NOMO-1 treated with dmso at 0.1 percent for 144 hours (cell line): ENCODE data around the gene HDAC9.

Source experiments
- DNase-seq: peaks from one replicate; lab custom pipeline; 2025; ENCODE audit not compliant: unreplicated experiment; lab: John Stamatoyannopoulos, UW

HDAC9 gene

DNA sequence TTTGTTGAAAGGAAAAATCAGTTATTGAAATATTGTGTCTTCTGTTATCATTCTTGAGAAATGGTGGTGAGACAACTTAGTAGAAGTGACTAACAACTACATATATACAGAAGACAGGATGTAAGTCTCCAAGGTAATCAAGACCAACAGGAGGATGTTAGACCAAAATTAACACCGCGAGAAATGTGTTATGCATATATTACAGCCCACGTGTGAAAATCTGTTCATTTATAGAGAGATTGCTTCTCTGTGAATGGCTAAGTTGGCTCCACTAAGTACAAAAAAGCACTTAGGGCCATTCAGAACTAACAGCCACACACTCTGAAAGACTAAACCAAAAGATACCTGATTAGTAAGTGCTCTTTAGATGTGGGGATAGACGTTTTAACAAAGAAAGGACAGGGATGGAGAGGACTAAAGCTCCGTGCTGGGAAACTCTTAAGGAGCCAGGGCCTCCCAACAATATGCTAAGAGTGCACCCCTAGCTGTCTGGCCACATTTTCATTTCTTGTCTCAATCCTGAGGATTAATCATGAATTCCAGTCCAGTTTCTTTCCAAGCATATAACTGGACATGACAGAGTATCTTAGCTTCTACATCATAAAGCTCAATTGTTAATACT is 26.5 kb downstream of the HDAC9 start:
- no peak for DNase-seq

DNA sequence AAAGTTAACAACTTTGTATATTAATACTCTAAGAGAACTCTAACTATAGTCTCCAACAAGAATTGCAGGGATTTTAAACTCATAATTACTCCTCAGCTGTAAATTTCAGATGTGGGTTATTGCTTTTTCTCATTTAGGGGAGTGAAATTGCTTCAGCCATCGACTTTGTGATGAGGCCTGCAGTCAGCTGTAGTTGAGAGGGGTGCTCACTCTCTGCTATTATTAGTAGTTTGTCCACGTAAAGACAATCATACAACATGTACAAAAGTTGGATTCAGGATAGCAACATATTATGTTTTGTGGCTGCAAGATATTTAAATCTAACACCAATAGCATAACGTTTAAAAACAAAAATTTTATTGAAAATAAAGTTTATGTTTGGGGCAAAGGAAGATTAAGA is 28.7 kb downstream of the HDAC9 start:
- no peak for DNase-seq

DNA sequence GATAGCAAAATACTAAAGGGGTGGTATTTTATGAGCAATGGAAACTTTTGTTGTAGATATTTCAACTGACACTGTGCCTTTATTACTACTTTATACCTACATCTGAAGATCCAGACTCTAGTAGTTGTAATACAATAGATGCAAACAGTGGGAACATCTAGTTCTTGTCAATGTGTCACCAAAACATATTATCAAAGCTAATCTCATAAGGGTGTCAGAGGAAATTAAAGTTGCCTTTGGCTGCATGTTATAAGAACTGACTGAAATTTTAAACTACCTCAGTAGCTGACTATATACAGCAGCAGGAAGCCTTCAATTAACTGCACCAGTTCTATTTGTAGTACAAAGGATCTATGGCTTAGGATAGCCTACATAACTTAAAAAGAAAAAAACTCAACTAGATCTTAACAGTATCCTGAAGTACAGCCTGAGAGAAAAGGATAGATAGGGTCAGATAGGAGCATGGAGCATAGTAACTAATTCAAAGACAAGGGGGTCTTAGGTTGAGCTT is 30.9 kb downstream of the HDAC9 start:
- DNase-seq, result no peak

DNA sequence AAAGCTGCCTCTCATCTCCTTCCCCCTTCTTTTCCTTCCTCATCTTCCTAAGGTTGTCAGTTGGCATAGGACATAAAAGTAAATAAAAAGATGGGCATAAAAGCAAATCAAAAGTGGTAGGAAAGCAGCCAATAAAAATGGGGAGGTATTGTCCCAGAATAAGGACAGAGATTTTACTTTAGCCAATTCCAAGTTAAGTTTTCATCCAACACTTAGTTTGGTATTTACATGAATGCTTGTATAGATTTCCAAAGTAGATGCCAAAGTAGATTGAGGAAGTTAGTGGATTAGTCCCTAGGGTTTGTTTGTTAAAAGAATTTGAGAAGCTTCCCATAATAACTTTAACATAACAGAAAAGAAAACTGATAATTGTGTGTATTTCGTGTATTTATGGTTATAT is 33.7 kb downstream of the HDAC9 start:
- DNase-seq, result no peak

DNA sequence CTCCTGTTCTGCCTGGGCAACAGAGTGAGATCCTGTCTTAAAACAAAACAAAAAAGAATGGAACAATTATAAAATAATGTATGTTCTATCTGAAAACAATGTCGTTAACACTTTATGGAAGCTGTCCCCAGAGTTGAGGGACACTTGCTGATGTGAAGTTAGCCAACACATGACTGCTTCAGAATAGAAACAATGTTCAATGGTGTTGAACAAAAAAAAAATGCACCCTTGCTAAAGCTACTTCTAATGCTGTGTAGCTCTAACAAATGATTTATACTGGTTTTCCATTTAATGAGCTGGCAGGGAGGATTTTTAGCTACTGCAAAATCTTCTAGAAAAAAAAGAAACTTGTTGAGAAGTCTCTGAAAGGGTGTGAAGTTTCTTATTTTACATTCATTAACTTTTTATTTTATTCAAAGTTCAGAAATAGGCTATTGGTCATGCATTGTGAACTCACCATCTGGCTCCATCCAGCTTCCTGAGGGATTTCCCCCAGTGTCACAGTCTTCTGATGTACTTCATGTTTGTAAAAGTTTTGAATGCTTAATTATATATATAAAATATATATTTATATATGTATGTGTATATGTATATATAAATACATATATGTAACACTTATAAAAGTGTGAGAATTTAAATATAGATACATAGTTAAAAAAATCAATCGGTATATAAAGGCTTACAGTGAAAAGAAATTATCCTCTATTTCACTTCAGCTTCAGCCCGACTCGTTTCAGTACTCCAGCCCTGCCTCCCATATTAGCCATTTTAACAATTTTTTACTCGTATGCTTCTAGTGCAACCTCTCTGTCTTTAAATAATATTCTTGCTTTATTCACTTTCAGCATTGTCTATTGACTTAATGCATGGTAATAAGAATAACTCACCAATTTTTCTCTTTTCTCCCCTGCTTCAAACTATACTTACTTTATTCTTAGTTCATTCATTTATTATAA is 35.0 kb downstream of the HDAC9 start:
- DNase-seq, result no peak

DNA sequence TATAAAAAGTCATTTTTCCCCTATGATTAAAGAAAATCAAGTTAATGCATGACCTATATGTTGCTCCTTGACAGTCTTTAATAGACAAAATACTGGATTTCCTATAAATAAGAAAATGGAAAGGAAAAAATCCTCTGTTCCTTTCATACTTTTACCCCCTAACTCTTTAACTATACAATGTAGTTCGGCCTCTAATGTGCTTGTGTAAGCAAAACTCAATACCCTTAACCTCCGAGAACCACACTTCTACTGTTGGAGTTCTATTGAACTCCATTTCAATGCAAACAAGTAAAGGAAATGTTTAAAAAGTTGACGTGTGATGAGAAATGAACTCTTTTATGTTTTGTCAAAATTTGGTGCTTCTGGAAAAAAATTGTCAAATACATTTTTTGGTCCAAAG is 36.0 kb downstream of the HDAC9 start:
- no peak for DNase-seq

DNA sequence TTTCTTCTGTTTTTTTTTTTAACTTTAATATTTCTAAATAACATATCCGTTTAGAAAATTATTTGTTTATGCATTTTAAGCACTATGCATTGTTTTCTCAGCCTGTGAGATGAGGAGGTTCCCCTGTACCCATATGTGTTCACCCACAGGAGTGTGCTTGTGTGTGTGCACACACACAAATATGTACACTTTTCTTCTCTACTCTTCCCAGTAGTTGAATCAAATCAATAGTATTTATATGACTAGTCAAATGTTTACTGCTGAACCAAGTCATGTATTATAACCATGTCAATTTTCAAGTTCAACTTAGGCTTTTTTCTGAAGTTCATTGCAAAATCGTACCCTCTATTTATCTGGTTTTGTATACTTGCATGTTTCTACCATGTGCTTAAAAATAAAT is 37.3 kb downstream of the HDAC9 start:
- no peak for DNase-seq

DNA sequence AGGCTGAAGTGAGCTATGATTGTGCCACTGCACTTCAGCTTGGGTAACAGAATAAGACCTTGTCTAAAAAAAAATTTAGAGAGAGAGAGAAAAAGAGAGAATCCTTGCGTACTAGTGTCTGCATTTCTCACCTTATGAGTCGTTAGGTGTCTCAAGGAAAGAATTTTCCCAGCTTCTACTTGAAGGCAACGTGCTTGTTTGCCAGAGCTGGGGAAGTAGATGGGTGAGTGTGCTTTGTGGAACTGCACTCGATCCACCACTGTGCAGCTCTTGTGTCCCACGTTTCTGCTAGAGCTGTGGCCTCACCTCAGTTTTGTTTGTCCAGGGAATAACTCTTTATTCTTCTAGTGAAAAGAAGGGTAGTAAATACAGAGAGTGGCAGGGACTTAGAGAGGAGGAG is 38.9 kb downstream of the HDAC9 start:
- no peak for DNase-seq

DNA sequence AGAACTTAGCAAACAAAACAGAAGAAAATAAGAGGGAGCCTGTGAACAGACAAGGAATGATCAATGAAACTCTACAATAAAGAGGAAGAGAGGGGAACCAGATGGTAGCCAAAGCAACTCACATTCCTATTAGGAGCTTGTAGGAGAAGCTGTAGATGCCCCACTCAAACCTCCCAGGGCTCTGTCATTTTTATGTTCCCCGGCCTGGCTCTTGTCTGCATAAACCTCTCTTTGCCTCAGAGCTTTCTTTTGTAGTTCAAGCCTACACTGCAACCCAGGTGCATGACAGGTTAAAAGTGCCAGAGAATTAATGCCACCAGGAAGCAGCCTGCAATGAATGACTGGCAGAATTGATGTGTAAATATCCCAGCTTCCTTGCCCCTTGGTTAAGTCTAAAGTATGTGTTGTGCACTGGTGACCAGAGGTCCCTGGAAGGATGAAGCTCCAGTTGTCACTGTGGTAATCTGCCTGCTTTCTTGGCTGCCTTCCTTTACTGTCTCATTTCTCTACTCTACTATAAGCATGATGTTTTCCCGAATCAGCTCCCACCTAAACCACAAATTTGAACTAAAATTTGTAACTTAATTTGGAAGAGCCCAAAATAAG is 40.4 kb downstream of the HDAC9 start:
- DNase-seq, result no peak

DNA sequence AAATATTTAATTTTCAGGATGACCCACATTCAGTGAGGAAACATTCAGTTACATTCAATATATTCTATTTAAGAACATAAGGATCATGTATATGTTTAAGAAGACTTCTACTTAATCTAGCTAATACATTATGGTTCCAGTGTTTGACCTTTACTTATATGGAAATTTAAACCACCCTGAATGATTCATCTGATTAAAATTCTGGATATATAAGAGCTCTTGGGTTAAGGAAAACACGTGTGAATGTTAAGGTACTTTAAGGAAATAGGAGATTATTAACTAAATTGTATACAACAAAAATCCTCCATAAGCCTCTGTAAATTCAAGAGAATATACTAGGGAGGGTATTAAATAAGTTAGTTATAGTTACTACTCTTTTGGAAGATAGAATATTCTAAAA is 40.9 kb downstream of the HDAC9 start:
- no peak for DNase-seq

DNA sequence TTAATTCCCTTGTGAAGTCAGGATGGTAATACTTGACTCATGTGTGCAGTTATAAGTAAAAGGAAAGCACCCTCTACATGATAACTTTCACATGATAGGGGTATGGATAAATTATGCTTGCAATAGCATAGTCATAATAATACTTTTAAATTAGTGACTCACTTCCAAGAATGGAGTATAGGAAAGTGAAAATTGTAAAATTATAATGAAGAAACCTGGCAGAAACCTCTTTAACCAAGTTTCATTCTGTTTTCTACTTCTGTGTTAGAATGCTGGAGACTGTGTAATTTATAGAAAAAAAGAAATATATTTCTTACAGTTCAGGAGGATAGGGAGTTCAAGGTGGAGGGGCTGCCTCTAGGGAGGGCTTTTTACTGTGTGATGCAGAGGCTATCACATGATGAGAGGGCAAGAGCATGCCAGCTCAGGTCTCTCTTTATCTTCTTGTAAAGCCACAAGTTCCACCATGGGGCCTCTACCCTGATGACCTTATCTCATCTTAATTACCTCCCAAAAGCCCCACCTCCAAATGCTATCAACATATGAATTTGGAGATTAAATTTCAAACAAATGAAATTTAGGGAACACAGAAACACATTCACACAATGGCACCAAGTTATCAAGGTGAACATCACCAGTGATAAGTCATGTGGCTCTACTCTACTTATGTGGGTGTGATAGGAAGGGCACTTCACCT is 43.2 kb downstream of the HDAC9 start:
- no peak for DNase-seq

DNA sequence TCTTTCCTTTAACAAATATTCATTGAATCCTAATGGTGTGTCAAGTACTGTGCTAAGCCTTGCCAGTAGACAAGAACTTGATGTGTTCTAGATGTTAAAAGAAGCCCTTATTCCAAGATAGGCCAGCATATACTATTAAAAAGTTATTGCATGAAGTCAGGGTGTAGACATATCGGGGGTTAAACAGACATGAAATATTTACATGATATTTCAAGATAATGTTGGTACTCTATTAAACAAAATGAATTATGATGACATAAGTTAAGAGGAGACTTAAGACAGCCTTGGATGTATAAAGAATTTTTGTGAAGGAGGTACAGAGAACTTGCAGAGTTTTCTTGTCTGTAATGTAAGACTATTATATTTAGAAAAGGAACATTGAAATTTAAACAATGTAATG is 44.8 kb downstream of the HDAC9 start:
- DNase-seq, result no peak

DNA sequence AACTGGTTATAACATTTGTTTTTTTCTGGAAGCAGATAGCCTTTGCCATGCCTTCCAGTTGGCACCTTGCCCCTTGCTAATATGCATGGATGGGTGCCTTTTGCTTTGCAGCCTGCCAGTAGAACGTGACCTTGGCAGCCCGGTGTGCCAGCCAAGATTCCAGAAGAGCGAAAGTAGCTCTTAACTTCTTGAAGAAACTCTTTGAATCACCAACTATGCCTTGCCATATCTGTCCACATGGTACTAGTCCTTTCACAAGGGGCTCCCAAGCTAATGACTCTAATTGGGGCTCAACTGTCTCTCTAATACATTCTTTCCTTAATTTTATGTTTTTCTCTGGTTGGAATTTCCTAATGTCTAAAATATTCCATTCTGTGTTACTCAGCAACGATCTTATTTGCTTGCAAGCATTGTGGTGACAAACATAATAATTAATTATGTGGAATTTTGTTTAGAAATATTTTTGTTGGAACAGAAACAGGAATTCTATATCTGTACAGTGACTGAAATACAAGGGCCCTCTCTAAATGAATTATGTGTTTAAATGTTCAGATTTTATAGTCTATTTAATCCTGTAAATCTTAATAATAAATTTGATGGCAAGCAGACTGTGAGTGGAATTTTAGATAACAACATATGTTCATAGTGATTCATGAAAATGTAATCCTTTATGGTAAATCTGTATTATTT is 45.8 kb downstream of the HDAC9 start:
- DNase-seq, result no peak

DNA sequence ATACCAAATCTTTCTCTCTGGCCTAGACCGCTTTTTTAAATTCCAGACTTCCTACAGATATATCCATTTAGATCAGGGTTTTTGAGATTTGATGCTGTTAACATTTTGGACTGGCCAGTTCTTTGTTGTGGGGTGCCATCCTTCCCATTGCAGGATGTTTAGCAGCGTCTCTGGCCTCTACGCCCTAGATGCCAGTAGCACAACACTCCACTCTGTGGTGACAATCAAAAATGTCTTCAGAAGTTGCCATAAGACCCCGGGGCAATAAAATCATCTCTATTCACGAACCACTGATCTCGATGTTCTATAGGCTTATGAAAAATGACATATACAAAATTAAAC is 46.3 kb downstream of the HDAC9 start:
- no peak for DNase-seq

DNA sequence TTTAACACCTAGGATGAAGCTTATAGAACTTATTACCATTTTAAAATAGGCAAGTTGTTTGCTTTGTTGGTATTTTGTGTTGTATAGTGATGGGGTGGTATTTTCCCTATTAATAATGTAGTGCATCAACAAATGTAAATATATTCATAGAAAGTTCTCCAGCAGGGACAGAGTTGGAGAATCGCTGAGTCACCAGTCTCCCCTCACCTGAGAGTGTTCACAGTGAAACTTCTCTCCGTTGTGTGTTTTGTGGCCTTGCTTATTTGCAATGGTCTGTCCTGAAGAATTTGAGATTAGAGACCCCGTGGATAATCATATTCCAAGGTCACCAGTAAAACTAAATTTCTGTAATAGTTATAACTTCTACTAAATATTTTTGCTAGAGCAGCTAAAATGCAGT is 51.0 kb downstream of the HDAC9 start:
- DNase-seq, result no peak

DNA sequence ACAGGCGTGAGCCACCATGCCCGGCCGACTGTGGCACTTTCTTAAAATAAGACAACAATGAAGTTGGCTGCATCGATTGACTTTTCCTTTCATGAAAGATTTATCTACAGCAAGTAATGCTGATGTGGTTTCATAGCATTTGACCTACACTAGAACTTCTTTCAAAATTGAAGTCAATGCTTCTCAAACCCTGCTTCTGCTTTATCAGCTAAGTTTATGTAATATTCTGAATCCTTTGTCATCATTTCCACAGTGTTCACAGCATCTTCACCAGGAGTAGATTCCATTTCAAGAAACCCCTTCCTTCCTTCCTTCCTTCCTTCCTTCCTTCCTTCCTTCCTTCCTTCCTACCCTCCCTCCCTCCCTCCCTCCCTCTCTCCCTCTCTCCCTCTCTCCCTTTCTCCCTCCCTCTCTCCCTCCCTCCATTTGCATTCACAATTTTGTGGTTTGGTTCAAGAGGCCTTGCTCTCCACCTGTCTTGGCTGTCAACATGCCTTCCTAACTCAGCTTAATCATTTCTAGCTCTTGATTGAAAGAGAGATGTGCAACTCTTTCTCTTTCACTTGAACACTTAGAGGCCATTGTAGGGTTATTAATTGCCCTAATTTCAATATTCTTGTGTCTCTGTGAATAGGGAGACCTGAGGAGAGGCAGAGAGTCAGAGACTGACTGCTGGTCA is 52.1 kb downstream of the HDAC9 start:
- DNase-seq, result no peak

DNA sequence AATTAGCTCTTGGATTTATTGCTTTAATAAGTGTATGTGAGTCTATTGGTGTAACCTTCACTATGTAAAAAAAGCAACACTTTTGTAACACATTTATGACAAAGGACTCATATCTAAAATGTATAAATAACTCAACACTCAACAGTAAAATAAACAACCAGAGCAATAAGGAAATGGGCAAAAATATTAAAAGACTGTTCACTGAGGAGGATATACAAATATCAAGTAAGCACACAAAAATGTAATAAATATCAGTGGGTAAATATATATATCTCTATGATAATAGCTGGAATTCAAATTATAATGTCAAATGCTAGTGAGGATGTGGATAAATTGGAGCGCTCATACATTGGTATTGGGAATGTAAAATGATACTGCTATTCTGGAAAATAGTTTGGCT is 53.0 kb downstream of the HDAC9 start:
- DNase-seq, result no peak

DNA sequence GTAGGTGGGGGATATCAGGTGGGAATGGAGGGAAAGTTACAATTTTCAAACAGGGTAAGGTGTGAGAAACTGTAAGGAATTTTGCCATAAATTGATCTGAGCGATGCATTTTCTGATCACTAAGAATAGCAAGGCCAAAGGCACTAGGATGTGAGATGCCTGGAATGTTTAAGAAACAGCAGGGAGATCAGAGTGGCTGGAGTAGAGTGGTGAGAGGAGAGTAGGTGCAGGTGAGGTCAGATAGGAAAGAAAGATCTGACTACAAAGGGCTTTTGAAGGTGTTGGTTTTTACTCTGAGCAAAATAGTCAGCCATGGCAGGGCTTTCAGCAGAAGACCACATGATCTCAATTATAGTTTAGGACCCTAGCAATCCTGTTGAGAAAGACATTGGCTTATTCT is 55.0 kb downstream of the HDAC9 start:
- no peak for DNase-seq

DNA sequence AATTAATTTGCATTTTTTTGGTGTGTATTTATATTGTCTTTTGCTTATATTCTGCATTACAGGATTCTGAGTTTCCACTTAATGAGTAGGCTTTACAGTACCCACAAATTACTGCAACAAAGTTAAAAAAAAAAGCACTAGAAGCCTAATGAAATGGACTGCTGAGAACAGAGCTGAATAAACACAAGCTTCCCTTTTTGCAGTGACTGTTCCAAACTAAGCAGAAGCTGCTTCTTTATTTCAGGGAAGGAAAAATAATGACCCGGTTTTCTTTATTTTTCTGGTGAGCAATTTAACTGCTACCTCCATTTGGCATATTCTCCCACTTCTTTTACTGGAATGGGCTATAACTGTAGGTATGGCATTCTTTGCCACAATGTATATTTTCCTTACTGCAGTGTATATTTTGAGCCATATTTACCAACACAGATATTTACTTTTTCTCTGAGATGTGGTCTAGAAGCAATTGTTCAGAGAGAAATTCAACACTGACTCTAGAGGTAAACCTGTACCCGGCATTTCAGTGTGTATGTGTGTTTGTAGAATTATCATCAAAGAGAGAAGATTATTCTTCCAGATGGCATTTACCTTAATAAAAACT is 56.9 kb downstream of the HDAC9 start:
- DNase-seq, result peak; percentile 27
